Activated CD8-positive, alpha-beta memory T cell treated with anti-CD3 and anti-CD28 coated beads, Interleukin-2, amount 50 U/mL, for 4 hours (primary cell): ENCODE results near the gene NFIX.

Experiments used
- DNase-seq: peaks from one replicate; pipeline ENCODE4 v3.0.0-alpha.2; 2020

NFIX gene

GRCh38 chr19:13039211-13039789 is 44.0 kb downstream of the NFIX start:
- no peak for DNase-seq

DNA sequence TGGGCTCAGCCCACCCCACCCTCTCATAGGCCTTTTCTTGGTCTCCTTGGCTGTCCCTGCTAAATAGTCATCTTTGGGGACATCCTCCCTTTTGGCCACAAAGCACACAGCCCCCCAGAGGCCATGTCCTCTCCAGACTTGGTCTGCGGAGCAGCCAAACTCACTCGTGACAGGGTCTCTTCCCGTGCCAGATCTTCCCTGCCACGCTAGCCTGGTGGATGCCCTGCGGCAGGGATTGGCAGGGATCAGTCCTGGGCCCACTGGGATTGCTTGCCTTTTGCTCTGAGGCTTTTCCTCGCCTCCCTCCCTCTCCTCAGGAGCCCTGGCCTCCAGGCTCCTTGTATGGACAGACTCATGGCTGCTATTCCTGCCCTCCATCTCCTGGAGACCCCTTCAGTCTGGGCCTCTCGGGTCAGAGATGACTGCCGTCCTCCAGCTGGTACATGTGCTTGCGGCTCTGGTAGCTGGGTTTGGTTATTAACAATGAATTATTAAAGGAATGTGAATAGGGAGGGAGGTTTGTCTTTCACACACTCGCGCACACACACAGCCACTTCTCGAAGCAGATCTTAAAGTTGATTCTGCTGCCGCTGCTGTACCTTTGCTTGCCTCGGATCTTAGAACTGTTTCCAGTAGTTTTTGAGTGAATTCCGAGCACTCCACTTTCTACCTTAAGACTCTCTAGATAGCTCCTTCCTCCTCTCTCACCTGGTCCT is 45.1 kb downstream of the NFIX start:
- DNase-seq = no peak

- no peak for DNase-seq
Measured at GRCh38 chr19:13040948-13041292, 45.6 kb downstream of the NFIX start.

DNA sequence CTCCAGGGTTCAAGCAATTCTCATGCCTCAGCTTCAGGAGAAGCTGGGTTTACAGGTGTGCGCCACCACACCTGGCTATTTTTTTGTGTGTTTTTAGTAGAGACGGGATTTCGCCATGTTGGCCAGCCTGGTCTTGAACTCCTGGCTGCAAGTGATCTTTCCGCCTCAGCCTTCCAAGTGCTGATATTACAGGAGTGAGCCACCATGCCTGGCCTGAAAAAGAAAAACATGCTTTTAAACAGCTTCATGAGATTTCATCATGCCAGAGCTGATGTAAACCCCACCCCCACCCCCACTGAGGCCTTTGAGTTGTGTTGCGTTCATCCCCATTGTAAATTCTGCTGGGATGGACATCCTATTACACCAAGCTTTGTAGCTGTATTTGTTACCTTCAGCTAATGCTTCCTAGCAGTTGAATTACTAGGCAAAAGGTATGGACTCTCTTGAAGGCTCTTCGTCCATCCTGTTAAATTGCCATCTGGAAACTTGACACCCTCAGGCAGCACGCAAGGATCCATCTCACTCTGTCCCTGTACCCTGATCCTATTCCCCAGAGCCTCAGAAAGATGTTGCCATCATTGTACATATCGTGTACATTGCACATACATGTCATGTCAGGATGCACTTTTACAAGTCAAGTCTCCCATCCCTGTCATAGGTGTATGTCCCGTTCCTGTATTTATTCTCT is 47.3 kb downstream of the NFIX start:
- DNase-seq = no peak

DNA sequence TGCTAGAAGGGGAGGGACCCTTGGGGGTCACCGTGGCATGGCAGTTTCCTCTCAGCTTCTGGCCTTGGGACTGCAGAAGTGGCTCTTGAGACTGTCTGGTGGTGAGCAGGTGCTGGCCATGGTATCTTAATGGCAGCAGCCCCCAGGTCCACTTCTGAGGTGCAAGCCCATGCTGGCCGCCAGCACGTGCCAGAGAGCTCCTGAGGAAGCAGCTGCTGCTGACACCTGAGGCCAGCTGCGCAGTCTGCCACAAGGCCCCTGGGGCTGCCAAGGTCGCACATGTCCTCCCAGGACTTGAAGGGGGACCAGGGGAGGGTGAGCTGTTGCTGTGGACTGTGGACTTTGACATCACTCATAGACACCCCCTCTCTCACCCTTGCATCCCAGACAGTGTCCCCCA is 48.0 kb downstream of the NFIX start:
- no peak for DNase-seq

DNA sequence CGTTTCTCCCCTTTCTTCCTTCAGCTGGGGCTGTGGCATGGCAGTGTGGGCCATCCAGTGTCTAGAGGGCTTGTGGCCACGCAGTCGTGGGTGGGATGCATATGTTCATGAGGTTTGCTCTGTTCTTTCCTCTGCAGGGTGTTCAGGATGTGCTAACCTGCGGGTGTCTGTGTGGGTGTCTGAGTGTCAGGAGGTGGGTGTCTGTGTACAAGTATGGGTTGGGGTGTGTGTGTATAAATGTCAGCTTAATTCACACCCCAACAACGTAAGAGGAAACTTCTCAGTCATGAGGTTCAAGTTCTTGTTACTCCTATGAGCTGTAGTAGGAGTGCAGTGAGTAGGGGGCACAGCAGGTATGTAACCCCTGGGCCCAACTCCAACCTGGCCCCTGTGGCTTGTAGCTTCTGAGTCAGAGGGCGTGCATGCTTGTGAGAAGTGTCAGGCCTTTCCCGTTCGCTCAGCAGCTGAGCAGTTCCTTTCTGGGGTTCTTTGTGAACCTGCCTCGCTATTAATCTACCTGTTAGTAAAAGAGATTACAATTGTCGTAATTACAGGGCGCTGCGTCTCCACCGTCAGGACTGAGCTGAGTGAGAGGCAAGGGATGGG is 49.1 kb downstream of the NFIX start:
- DNase-seq = peak; percentile 65

GRCh38 chr19:13045812-13046211 is 50.5 kb downstream of the NFIX start:
- DNase-seq = no peak

- no peak for DNase-seq
Measured at GRCh38 chr19:13047374-13047773, 52.1 kb downstream of the NFIX start.

GRCh38 chr19:13050274-13050673 is 55.0 kb downstream of the NFIX start:
- DNase-seq = no peak

DNA sequence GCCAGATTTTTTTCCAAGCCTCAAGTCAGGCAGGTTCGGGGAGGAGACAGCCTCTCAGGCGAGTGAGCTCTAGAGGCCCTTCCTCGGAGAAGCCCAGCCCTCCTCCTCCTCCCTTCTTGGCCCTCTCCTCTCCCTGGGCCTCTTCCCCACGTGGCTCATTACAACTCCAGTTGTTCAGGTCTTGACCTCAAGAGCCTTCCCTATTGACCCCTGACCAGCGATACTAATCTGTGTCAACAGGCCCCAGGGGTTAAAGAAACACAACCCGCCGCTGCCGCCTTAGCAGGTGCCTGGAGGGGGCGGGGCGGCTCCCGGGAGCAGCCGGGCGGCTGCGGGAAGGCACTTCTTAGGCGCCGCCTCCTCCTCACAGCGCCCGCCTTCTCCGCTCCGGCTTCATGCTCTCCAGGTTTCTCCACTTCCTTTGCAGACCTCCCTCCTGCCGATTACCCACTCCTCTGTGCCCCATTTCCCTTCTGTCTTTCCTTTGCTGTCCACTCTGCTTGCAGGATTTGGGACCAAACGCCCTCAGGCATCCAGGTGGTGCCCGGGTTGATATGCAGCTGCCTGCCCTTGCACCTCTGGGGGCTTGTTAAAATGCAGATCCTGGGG is 56.4 kb downstream of the NFIX start:
- no peak for DNase-seq

DNA sequence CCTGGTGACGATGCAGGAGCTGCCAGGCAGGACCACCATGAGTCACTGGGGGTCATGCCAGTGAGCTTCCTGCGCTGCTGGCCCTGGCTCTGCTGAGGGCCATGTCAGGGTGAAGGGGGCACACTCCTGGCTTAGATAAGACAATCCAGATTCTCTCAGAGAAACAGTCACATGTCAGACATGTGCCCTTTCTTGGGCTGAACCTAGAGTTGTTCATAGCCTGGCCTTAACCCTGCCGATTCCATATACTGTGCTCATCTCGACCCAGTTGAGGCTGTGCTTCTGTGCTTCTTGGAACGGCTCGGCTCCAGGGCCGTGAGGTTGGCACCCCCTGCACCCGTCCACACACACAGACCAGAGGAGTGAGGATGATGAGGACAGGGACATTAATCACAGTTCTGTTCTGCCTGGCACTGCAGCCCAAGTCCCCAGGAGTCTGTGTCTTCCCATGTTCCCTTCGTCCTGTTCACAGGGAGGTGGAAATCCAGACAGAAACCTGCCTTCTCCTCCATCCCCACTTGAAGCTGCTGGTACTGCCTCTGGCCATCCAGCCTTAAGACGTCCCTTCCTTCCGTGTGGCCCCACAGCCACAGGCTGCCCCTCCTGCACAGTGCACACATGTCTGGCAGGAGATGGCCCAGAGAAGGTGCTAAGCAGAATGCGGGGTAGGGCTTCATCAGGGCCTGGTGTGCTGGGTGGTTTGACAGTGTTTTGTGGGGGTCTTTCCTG is 57.3 kb downstream of the NFIX start:
- DNase-seq = no peak

DNA sequence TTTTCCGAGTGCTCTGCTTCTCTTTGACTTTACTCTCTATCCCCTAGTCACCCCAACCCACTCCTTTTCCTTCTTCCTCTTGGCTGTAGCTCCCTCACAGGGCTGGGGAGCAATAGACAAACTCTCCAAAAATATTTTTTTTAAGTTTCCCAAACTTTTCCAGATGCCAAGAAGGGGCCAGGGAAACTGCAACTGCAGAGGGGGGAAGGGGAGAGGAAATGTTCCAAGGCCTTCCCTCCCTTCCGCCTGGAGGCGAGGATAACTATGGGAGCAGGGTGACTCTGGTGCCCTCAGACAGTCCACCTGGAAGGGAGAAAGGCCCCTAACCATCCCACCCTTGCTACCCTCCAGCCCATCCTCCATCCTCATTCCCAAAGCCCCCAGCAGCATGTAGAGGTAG is 58.0 kb downstream of the NFIX start:
- no peak for DNase-seq

GRCh38 chr19:13053761-13054625 is 58.7 kb downstream of the NFIX start:
- DNase-seq = no peak

DNA sequence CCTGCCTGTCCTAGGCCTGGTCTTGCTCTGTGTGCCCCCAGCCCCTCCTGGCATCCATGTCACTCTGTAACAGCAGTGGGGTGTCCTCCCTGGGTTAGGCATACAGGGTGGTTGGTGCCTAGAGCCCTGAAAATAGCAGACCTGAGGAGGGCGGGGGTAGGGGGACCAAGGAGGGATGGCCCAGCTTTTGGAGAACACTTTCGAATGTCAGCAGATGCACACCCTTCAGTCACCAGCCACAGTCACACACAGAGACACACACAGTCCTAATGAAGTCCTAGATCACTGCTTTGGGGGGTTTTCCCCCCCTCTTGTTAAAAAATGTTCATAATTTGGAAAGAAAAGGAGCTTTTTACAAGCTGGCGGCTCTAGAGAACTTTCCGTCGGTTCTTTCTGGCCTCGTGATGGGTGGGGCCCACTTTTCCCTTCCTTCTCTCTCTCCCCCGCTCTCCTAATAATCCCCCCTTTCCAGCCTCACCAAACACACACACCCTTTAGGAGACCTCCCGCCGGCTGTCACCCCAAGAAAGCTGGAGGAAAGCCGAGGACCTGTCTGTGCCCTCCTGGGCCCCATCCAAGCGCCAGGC is 59.4 kb downstream of the NFIX start:
- DNase-seq = no peak

- no peak for DNase-seq
Measured at GRCh38 chr19:13055213-13056051, 60.2 kb downstream of the NFIX start.

- DNase-seq = no peak
Measured at GRCh38 chr19:13056052-13056660, 60.9 kb downstream of the NFIX start.

GRCh38 chr19:13057147-13057572 is 61.9 kb downstream of the NFIX start:
- DNase-seq = no peak

- no peak for DNase-seq
Measured at GRCh38 chr19:13057744-13058143, 62.5 kb downstream of the NFIX start.

DNA sequence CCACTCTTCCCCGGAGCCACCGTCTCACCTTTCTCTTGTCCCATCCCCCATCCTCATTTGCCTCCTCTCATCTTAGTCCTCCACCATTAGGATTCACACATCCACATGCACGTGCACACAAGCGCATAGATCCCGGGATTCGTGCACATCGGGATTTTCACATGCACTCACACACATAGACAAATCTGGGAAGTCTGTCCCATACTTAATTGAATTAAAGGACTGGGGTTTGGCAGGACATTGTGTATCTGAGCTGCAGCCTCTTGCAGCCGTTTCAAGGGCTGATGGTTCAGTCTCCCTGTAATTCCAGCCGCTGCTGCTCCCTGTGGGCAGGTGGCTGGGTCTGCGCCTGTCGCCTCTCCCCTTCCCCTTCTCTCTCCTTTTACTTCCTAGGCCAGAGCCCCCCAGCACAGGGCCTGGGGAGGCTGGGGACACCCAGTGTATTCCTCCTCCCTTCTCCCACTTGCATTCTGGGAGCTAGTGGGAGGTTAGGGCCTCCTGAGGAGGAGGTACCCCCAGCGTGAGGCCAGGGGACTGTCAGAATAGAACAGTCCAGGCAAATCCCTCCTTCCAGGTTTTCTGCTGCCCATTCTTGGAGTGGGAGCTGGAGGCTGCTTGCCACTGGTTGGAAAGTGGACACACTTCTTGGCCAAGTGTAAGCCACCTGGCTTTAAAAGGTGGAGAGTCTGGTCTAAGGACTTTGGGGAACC is 63.8 kb downstream of the NFIX start:
- no peak for DNase-seq
